ENCODE measurements around the gene COMMD9. TPM values are rescaled to one million over a fixed set of nuclear protein-coding genes. Genes with fewer than 3 reads are reported as not detected.

COMMD9 gene
- polyA plus RNA-seq, 3 donors: 105 to 238 (median 235) TPM

- no peaks in the 10 kb centered on the region for H4K20me1 ChIP-seq (ENCODE audit: insufficient read depth, low read length)
- H3K27me3 ChIP-seq (ENCODE audit: control insufficient read depth in 2 of 2, insufficient read depth in 2 of 2, low read length in 2 of 2): no peaks in the 10 kb centered on the region
- H3K4me3 Mint-ChIP-seq: no peak overlapping the region
- H3K9me3 Mint-ChIP-seq: peaks cover 0 to 6% (median 0%) of the 10 kb centered on the region in 7 donors
- no peak overlapping the region for H3K27ac ChIP-seq (ENCODE audit: low read depth in 1 of 2, low read length in 2 of 2)
- no peak overlapping the region for H3K4me2 ChIP-seq (replicated peaks; ENCODE audit: extremely low read depth, low read length, poor library complexity, severe bottlenecking)
- WGBS (ENCODE audit: insufficient coverage): 100% methylated on average over 2 of the region's 3 CpGs
- H3K27ac Mint-ChIP-seq: peak overlapping the region in 1 of 7 donors; percentile 31
- H2AFZ ChIP-seq (ENCODE audit: insufficient read depth, low read depth, low read length, poor library complexity, severe bottlenecking): no peak overlapping the region
- peaks cover 4 to 9% (median 6%) of the 10 kb centered on the region in 3 donors for H3K27me3 Mint-ChIP-seq (ENCODE audit: low read depth in 3 of 3)
- H3K4me3 ChIP-seq (replicated peaks in 1 of 3; ENCODE audit: low read depth in 2 of 3, low read length in 3 of 3): no peak overlapping the region
- no peaks in the 10 kb centered on the region for H3K4me1 Mint-ChIP-seq
- intact Hi-C loops (cut with micrococcal nuclease): no loop called here
- peaks cover 2 to 5% of the 10 kb centered on the region in 2 donors for H3K36me3 Mint-ChIP-seq
- DNase-seq: no peak
- peaks cover 0 to 1% of the 10 kb centered on the region in 2 donors for H3K36me3 ChIP-seq (replicated peaks in 1 of 2; ENCODE audit: control insufficient read depth in 1 of 2, insufficient read depth in 2 of 2, low read length in 2 of 2)
- no peak for TF ChIP-seq CTCF (IDR thresholded peaks at IDR 0.05)
- no peak overlapping the region for H3K9ac ChIP-seq (ENCODE audit: insufficient read depth, low read length, poor library complexity, severe bottlenecking)
- no peaks in the 10 kb centered on the region for H3K79me2 ChIP-seq (ENCODE audit: insufficient read depth, low read length)
- H3K4me1 ChIP-seq (ENCODE audit: control insufficient read depth in 1 of 2, insufficient read depth in 2 of 2, low read length in 2 of 2): no peaks in the 10 kb centered on the region
- no peaks in the 10 kb centered on the region for H3K9me3 ChIP-seq (replicated peaks in 1 of 2; ENCODE audit: control insufficient read depth in 1 of 2, insufficient read depth in 1 of 2, low read length in 2 of 2)
These were observed 53.5 kb downstream of the COMMD9 start for GRCh38 chr11:36235750-36236149.

GRCh38 chr11:36234825-36235224, 54.4 kb downstream of the COMMD9 start:
- Histone ChIP-seq H4K20me1 (ENCODE audit: insufficient read depth, low read length) (no peaks in the 10 kb centered on the region), H3K36me3 (replicated peaks in 1 of 2; ENCODE audit: control insufficient read depth in 1 of 2, insufficient read depth in 2 of 2, low read length in 2 of 2) (peaks cover 0 to 4% of the 10 kb centered on the region in 2 donors), H3K27ac (ENCODE audit: low read depth in 1 of 2, low read length in 2 of 2) (no peak overlapping the region), H3K27me3 (ENCODE audit: control insufficient read depth in 2 of 2, insufficient read depth in 2 of 2, low read length in 2 of 2) (no peaks in the 10 kb centered on the region), H2AFZ (ENCODE audit: insufficient read depth, low read depth, low read length, poor library complexity, severe bottlenecking) (no peak overlapping the region), H3K9ac (ENCODE audit: insufficient read depth, low read length, poor library complexity, severe bottlenecking) (no peak overlapping the region), H3K4me2 (replicated peaks; ENCODE audit: extremely low read depth, low read length, poor library complexity, severe bottlenecking) (no peak overlapping the region), H3K9me3 (replicated peaks in 1 of 2; ENCODE audit: control insufficient read depth in 1 of 2, insufficient read depth in 1 of 2, low read length in 2 of 2) (no peaks in the 10 kb centered on the region), H3K4me3 (replicated peaks in 1 of 3; ENCODE audit: low read depth in 2 of 3, low read length in 3 of 3) (no peak overlapping the region), H3K4me1 (ENCODE audit: control insufficient read depth in 1 of 2, insufficient read depth in 2 of 2, low read length in 2 of 2) (no peaks in the 10 kb centered on the region), H3K79me2 (ENCODE audit: insufficient read depth, low read length) (no peaks in the 10 kb centered on the region)
- peaks cover 4 to 10% (median 6%) of the 10 kb centered on the region in 3 donors for H3K27me3 Mint-ChIP-seq (ENCODE audit: low read depth in 3 of 3)
- H3K9me3 Mint-ChIP-seq: peaks cover 0 to 6% (median 0%) of the 10 kb centered on the region in 7 donors
- DNase-seq: no peak
- no peak for TF ChIP-seq CTCF (IDR thresholded peaks at IDR 0.05)
- H3K4me3 Mint-ChIP-seq: no peak overlapping the region
- H3K36me3 Mint-ChIP-seq: peaks cover 9% of the 10 kb centered on the region in 2 donors
- H3K4me1 Mint-ChIP-seq: no peaks in the 10 kb centered on the region
- WGBS (ENCODE audit: insufficient coverage): no CpG with 5 or more reads among the region's 2 CpGs
- no peak overlapping the region for H3K27ac Mint-ChIP-seq
- intact Hi-C loops (cut with micrococcal nuclease): no loop called here

Measured in CD14-positive monocyte (primary cell).